CD4-positive, alpha-beta T cell treated with Interleukin-1 beta for 1 hour (primary cell): ENCODE measurements around the gene ATRX.
"Not testable (repeated sequence)": the region's sequence is repeated elsewhere in the genome, so short reads cannot be mapped to it uniquely, and the experiment has no call there.

Experiments
- DNase-seq, 2 donors: peaks; one replicate each; pipeline ENCODE4 v3.0.0-alpha.2; 2020 to 2022

The ATRX gene

GRCh38 chrX:77733342-77733741, 52.7 kb downstream of the ATRX start:
- no peak for DNase-seq

- no peak for DNase-seq
Observed at GRCh38 chrX:77731821-77732419, 54.1 kb downstream of the ATRX start.

GRCh38 chrX:77726095-77726494, 59.9 kb downstream of the ATRX start:
- DNase-seq, result not testable (repeated sequence)

GRCh38 chrX:77723681-77724080, 62.3 kb downstream of the ATRX start:
- DNase-seq, result no peak

- no peak for DNase-seq
Observed at GRCh38 chrX:77719388-77719787, 66.6 kb downstream of the ATRX start.

- DNase-seq, result no peak
Observed at GRCh38 chrX:77704881-77705280, 81.1 kb downstream of the ATRX start.

- no peak for DNase-seq
Observed at GRCh38 chrX:77698242-77698641, 87.8 kb downstream of the ATRX start.

- no peak for DNase-seq
Observed at GRCh38 chrX:77694491-77694890, 91.5 kb downstream of the ATRX start.

GRCh38 chrX:77693594-77693993, 92.4 kb downstream of the ATRX start:
- DNase-seq, result no peak

- no peak for DNase-seq
Observed at GRCh38 chrX:77691916-77692315, 94.1 kb downstream of the ATRX start.

GRCh38 chrX:77689376-77689775, 96.6 kb downstream of the ATRX start:
- DNase-seq, result no peak

GRCh38 chrX:77685683-77686082, 100.3 kb downstream of the ATRX start:
- DNase-seq, result not testable (repeated sequence)

GRCh38 chrX:77679144-77679543, 106.9 kb downstream of the ATRX start:
- DNase-seq, result no peak

GRCh38 chrX:77675986-77676385, 110.0 kb downstream of the ATRX start:
- DNase-seq, result no peak

GRCh38 chrX:77668391-77669237, 117.4 kb downstream of the ATRX start:
- no peak for DNase-seq

- DNase-seq, result no peak
Observed at GRCh38 chrX:77658886-77659285, 127.1 kb downstream of the ATRX start.

- DNase-seq, result no peak
Observed at GRCh38 chrX:77652095-77652494, 133.9 kb downstream of the ATRX start.

GRCh38 chrX:77640702-77641101, 145.3 kb downstream of the ATRX start:
- DNase-seq, result no peak

- no peak for DNase-seq
Observed at GRCh38 chrX:77639820-77640219, 146.2 kb downstream of the ATRX start.

- no peak for DNase-seq
Observed at GRCh38 chrX:77638397-77638796, 147.6 kb downstream of the ATRX start.

GRCh38 chrX:77635373-77635772, 150.6 kb downstream of the ATRX start:
- DNase-seq, result no peak

- no peak for DNase-seq
Observed at GRCh38 chrX:77628294-77629025, 157.6 kb downstream of the ATRX start.

GRCh38 chrX:77622672-77623071, 163.3 kb downstream of the ATRX start:
- DNase-seq, result no peak

GRCh38 chrX:77622233-77622632, 163.8 kb downstream of the ATRX start:
- no peak for DNase-seq
